HG03575 (cell line): ENCODE measurements around the gene BBOX1.
"Not testable (repeated sequence)": the region's sequence is repeated elsewhere in the genome, so short reads cannot be mapped to it uniquely, and the experiment has no call there.

Source experiments
- ATAC-seq: cut with Tn5 transposase; IDR thresholded peaks from one replicate; pipeline ENCODE4 v1.9.1; 2021; ENCODE audit not compliant: unreplicated experiment, insufficient number of reproducible peaks, low FRiP score; ENCODE audit errors: extremely low read depth

The BBOX1 gene

DNA sequence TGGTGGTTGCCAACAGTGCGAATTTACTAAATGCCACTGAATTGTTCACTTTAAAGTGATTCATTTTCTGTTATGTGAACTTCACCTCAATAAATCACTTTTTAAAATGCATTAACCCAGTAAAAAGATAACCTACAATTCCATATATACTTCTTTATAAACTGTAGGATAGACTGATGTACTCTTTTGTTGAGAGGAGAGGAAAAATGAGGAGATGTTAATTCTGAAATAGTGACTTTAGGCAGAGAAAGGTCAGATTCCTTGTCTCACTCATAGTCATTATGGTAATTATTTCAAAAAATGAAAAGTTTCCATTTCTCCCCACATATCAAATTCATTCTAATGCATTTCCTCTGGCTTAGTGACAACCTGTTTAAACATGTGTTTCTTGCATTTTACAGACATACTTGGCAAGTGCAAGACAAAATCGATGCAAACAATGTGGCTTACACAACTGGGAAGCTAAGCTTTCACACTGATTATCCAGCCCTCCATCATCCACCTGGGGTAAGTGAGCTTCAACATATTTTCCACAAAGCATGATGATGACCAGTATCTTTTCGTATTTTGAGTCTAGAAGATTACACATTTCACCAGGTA lies 74.5 kb downstream of the BBOX1 start:
- ATAC-seq, result no peak

DNA sequence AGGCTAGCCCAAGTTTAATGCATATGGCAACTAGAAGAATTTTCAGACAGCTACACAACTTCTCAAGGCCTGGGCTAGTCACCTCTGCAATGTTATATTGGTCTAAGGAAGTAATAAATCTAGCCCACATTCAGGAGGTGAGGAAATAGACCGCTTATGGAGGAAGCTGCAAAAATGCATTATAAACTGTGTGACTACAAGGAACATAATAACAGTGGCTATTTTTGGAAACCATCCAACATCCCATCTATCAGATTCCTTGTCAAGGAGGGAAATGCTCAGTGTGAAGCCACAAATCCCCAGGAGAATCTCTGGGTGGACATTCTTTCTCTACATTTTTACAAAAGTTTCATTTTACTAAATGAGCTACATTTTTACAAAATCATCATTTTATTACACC lies 76.1 kb downstream of the BBOX1 start:
- no peak for ATAC-seq

DNA sequence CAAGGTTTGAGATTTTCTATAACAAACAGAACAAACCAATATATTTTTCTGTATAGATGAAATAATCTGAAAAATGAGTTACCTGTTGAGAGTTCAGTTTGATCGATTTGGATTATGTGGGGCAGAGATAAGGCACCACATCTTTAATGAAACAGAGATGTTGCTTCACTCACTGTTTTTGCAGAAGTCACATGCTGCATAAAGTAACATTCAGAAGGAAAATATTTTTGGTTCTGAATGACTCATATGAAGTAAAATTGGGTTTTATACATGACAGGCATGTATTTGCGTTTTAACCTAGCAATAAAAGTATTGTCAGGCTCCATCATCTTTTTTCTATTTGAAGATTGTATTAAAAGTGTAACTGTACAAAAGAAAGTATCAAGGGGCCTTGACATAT lies 77.8 kb downstream of the BBOX1 start:
- ATAC-seq, result no peak

DNA sequence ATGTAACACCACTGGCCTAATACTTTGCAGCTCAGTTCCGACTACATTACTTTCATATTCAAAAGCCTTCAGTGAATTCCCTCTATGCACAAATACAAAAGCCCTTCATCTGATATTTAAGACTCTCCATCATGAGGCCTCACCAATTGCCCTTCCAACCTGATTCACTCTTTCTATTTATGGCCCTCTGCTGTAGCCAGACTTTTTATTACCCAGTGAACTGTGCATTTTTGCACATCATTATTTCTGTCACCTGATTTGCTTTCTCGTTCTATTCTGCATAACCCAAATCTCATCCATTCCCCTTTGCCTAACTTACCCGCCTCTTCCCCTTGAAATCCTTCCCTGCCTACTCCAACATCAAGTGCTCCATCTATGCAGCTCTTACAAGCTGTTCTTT lies 78.3 kb downstream of the BBOX1 start:
- ATAC-seq, result no peak

DNA sequence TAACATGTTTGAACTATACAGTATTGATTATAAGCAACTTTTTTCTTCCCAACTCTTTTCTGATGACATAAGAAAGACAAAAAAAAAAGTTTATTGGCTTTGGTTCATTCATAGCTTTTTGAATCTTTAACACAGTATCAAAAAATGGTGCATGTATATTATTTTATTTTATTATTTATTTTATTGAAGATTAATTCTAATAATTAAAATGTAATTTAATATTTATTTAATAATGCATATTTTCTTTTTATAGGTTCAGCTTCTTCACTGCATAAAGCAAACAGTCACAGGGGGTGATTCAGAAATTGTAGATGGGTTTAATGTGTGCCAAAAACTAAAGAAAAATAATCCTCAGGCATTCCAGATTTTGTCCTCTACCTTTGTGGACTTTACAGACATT lies 78.8 kb downstream of the BBOX1 start:
- no peak for ATAC-seq

DNA sequence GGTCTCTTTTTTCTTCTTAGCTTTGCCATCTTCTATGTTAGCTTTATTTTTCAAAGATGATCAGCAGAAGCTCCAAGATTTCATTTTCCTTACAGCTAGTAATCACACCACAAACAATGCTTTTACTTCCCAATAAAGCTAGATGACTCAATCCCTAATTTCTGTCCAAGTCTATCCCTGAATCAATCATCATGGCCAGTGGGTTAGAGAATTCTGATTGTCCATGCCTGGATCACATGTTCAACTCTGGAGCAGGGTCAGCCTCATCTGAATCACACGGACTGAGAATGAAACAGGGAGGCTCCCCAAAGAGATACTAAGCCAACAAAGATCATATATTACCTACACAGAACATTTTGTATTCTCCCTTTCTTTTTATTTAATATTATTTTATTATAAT lies 79.6 kb downstream of the BBOX1 start:
- no peak for ATAC-seq

DNA sequence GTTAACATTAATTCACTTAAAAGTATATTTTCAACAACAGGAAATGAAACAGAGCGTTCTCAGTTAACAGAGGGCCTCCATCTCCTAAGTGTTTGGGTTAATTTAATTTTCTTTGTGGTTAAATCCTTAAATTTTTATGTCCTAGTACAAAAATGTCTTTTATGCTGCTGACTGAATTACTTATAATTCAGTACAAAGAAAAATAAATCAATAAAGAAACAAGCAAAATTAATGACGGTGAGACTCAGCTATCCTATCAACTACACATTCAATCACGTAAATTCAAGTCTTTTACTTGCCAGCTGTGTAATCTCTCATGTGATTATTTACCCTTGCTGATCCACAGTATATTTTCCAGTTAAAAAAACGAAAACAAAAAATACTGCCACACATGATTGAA lies 81.4 kb downstream of the BBOX1 start:
- ATAC-seq, result no peak

DNA sequence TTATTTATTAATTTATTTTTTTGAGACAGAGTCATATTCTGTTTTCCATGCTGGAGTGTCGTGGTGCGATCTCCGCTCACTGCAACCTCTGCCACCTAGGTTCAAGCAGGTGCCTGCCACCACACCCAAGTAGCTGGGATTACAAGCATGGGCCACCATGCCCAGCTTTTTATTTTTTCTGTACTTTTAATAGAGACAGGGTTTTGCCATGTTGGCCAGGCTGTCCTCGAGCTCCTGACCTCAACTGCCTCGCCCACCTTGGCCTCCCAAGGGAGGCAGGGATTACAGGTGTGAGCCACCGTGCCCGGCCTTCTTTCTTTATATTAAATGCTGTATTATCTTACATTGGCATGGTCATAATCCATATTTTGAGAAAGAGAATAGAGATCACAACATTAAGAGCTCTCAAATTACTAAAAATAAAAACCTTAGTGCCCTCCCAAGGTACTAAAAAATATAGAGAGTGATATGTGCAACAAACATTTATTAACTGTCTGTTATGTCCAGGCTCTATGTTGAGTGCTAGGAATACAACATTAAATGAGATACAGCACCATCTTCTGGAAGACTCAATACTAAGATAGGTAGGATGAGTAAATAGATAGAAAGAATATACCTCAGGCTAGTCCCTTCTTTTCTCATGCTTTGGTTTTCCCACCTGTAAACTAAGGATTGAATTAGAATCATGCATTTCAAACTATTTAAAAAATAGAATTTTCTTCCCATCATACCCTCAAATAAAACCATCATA lies 84.1 kb downstream of the BBOX1 start:
- no peak for ATAC-seq

DNA sequence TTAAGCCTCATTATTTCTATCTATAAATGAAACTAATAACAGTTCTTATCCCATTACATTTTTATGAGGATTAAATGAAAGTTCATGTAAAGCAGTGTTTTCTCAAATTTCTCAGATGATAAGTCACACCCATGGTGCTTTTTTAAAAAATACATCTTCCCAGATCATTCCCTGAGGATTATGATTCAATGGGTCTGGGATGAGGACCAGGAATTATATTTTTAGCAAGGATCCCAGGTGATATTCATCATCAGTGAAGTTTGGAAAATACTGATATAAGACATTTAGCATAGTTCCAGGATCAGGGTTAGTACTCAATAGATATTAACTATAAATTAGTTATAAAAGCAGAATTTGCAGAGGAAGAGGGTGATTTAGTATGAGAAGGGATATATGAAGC lies 89.1 kb downstream of the BBOX1 start:
- ATAC-seq, result no peak

DNA sequence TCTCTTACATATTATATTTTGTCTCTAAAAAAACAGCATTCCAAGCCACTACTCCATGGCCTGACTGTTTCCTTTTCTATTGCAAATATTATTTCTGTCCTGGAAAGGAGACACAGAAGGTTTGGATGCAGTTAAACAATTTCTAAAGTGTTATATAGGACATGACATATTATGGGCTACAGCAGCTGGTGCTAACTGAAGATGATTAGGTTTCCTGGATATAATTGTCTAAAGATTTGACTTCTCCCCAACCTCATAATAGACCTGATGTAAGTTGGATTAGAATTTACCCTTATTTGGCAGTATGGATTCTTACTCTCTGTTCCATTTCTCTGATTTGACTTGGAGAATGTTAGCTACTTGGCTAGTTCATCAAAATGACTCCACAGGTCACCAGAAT lies 90.2 kb downstream of the BBOX1 start:
- no peak for ATAC-seq

DNA sequence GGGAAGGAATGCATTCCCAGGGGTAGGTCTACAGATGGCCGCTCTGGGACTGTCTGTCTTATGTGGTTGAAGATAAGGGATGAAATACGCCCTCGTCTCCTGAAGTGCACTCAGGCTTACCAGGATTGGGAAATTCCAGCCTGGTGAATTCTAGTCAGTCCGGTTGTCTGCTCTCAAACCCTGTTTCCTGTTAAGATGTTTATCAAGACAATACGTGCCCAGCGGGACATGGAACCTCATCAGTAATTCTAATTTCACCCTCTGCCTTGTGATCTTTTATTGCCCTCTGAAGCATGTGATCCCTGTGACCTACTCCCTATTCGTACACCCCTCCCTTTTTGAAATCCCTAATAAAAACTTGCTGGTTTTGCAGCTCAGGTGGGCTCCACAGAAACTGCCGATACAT lies 95.3 kb downstream of the BBOX1 start:
- ATAC-seq, result not testable (repeated sequence)

DNA sequence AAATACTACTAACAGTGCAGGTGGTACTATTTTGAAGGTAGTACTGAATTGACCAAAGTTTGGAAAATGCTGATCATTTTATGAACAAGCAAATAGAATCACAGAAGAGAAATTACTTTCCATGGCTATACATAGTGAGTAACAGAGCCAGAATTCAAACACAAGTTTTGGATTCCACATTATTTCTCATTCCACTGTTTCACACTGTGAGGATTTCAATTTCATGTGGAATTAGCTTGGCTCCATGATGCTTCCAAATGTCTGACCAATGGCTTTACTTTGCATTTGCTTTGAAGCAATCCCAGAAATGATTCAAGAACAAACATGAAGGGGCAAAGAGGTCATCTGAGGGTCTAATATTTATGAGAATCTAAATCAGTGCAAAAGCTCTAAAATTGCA lies 98.1 kb downstream of the BBOX1 start:
- ATAC-seq, result no peak

DNA sequence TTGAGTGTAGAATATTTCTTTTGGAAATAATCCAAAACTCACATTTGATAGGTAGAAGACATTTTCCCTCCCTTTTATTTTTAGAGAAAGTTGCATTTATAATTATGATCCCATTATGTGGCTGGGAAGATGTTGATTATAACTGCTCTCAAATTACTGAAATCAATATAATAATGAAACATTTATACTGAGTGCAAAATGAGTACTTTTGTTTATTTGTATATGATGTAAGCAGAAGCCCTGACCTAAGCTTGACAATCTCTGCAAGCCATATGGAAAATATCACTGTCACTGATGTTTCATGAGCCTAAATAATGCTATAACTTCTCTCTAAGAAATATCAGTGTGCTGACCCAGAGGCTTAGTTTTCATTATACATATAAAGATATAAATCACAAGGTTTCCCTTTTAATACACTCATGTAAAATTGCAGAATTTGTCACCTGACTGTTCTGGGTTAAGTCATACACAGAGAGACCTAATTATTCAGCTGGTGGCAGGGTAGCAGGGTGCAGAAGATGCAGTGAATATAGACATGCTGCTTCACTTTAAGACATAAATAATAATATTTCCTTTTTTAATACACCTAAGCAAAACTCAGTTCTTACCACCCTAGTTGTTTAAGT lies 99.2 kb downstream of the BBOX1 start:
- no peak for ATAC-seq

DNA sequence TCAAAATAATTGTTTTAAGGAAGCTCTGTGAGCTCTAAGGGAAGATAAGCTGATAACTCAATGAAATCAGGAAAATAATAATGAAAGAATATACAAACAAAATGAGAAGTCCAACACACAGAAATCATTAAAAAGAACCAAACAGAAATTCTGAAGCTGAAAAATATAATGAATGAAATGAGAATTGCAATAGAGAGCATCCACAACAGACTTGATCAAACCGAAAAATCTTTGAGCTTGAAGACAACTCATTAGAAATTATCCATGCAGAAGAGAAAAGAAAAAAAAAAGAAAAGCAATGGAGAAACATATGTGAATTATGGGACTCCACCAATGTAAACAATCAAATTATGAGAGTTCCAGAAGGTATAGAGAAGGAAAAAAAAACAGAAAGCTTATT lies 101.0 kb downstream of the BBOX1 start:
- ATAC-seq, result no peak

DNA sequence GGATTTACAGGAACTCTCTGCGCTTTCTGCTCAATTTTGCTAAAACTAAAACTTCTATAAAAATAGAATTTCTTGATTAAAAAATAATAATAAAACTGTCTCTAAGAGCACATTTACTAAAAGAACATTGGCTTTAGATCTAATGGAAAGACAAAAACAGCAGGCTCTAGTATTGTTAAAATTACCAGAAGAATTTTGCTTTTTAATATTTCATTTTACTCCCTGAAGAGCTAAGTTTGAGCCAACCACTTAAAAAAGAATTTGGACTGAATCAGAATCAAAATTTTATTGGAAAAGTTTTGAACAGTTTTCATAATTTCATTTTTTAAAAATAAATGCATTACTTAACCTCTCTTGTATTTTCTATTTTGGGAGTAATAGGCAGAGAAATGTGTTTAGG lies 107.3 kb downstream of the BBOX1 start:
- no peak for ATAC-seq

DNA sequence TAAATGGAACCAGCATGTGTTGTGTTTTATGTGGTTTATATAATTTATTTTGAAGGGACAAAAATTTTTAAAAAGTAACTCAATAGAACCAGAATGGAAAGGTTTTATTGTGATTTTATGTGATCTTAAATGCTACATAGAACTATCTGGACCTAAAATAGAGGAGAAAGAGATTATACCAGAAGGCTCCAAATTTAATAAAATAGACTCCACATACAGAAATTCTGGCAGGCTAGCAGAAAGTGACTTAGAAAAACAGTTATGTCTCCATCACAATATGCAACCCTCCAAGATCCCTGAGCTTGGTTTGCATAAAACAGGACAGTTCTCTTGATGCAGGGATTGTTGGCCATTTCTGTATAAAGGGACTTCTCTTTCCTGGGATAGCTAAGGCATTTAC lies 107.9 kb downstream of the BBOX1 start:
- ATAC-seq, result no peak

DNA sequence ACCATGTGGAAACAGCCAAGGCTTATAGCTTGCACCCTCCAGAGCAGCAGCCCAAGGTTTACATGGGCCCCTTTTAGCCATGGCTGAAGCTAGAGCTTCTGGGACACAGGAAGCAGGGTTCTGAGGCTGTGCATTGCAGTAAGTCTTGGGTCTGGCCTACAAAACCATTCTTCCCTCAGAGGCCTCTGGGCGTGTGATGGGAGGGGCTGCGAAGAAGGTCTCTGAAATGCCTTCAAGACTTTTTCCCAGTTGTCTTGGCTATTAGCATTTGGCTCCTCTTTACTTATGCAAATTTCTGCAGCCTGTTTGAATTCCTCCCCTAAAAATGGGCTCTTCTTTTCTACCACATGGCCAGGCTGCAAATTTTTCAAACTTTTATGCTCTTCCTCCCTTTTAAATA lies 109.5 kb downstream of the BBOX1 start:
- ATAC-seq, result no peak

DNA sequence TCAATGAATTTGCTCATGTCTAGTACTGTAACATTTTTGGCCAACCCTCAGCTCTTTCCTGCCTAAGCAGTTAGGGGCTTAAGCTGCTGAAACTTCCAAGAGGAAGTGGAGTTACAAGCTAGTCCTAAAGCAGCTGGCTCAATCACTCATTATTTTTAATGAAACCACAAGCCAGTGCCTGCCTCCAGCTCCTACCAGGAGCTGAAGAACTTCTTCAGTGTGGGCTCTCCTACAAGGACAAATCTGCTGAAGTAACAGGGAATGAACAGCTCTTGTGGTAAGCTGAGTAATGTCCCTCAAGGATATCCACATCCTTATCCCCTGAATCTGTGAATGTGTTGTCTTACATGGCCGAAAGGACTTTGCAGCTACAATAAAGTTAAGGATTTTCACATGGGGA lies 112.5 kb downstream of the BBOX1 start:
- no peak for ATAC-seq

DNA sequence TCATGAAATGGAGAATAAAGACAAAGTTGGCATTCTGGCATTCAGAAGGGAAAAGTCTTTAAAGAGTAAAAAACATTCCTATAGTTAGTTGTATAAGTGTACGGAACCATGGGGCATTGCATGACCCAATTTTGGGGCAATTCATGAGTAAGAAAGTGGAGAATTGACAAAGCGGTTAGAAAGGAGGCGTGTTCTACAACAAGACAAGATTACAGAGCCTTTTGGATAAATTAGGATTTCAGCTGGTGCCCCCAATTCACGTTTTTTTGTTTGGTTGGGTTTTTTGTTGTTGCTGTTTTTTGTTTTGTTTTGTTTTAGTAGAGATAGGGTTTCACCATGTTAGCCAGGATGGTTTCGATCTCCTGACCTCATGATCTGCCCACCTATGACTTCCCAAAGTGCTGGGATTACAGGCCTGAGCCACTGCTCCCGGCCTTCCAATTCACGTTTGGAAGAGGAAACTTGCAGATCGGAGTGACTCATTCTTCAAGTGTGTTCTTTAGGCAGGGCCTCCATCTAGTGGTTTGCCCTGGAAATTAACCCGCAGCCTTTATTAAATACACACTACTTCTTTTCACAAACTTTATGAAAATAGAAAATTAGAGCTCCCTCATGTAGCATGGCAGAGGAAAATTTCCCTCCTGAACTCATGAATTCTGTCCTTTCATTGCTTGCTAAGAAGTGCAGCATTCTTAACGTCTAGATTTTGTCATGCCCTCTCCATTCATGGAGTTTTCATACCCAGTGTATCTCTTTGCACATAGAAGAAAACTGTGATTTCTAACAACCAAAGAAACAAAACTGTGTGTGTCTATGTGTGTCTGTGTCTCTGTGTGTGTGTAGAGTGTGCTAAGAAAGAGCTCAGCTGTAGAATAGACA lies 118.1 kb downstream of the BBOX1 start:
- ATAC-seq, result peak; percentile 78

DNA sequence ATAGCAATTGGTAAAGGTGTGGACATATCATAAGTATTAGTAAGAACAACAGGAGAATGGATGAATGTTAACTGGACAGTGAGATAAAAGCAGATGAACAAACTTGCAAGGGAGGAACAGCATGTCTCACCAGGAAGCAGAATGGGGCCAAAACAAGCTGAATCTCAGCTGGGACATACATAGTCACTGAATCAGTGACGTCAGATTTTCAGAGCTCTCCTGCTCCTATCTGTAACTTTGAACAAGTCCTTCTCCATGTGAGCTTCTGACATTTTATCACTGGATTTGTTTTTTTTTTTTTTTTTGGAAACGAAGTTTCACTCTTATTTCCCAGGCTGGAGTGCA lies 118.7 kb downstream of the BBOX1 start:
- no peak for ATAC-seq
